BLaER1 treated with 17β-estradiol and CSF1 and Interleukin-3, amounts not matched to agents 10 nM and 100 nM (cell line): ENCODE data around the gene MCF2L.

ENCODE experiments used
- H3K27ac ChIP-seq, 11 experiments: shearing (Covaris generic); formaldehyde crosslinking; 2 replicates each; pipeline ENCODE4 v1.8.1; 2022
- H3K27me3 ChIP-seq, 11 experiments: shearing (Covaris generic); formaldehyde crosslinking; 2 replicates each; pipeline ENCODE4 v1.8.1; 2022
- H3K36me3 ChIP-seq, 11 experiments: shearing (Covaris generic); formaldehyde crosslinking; 2 replicates each; pipeline ENCODE4 v1.8.1; 2022
- H3K4me1 ChIP-seq, 10 experiments: shearing (Covaris generic); formaldehyde crosslinking; 2 replicates each; pipeline ENCODE4 v1.8.1; 2022
- H3K4me2 ChIP-seq, 11 experiments: shearing (Covaris generic); formaldehyde crosslinking; 2 replicates each; pipeline ENCODE4 v1.8.1; 2022
- H3K4me3 ChIP-seq, 10 experiments: shearing (Covaris generic); formaldehyde crosslinking; 2 replicates each; pipeline ENCODE4 v1.8.1; 2022
- H3K9ac ChIP-seq, 11 experiments: shearing (Covaris generic); formaldehyde crosslinking; 2 replicates each; pipeline ENCODE4 v1.8.1; 2022
- H3K9me3 ChIP-seq, 11 experiments: shearing (Covaris generic); formaldehyde crosslinking; replicated peaks in 1 of 11; 2 replicates each; pipeline ENCODE4 v1.8.1; 2022
- H4K20me1 ChIP-seq, 11 experiments: shearing (Covaris generic); formaldehyde crosslinking; 2 replicates each; pipeline ENCODE4 v1.8.1; 2022
- Cebpa-rat ChIP-seq, 11 experiments: shearing (Covaris generic); IDR thresholded peaks; 2 replicates each; pipeline ENCODE4 v1.8.1; 2022

Gene MCF2L

GRCh38 chr13:113119166-113119821, 150.3 kb downstream of the MCF2L start:
- Histone ChIP-seq H3K27me3 (no peaks in the 10 kb centered on the region), H3K9me3 (no peaks in the 10 kb centered on the region), H4K20me1 (no peaks in the 10 kb centered on the region; a peak in 2 of 22 replicates), H3K9ac (no peak overlapping the region), H3K27ac (no peak overlapping the region), H3K4me2 (no peak overlapping the region), H3K36me3 (no peaks in the 10 kb centered on the region), H3K4me1 (peaks cover 0 to 14% (median 6%) of the 10 kb centered on the region in 10 experiments; a peak in 7 of 20 replicates), H3K4me3 (no peak overlapping the region)
- no peak for TF ChIP-seq Cebpa-rat (IDR thresholded peaks at IDR 0.05)

DNA sequence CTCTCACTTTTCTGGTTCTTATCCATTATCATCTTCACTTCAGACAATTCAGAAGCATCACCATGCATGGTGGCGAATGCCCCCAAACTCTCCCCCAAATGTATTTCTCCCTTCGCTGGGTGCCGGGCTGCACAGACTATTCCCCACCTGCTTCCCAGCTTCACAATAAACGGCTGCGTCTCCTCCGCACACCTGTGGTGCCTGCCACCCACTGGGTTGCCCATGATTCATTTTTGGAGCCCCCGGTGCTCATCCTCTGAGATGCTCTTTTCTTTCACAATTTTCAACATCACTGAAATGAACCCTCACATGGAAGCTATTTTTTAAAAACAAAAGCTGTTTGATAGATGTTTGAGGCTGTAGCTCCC, 150.8 kb downstream of the MCF2L start:
- Histone ChIP-seq H3K4me1 (peaks cover 0 to 14% (median 6%) of the 10 kb centered on the region in 10 experiments; a peak in 7 of 20 replicates), H3K4me3 (no peak overlapping the region), H3K4me2 (no peak overlapping the region), H3K27ac (no peak overlapping the region), H3K27me3 (no peaks in the 10 kb centered on the region), H4K20me1 (no peaks in the 10 kb centered on the region; a peak in 2 of 22 replicates), H3K9ac (no peak overlapping the region), H3K36me3 (no peaks in the 10 kb centered on the region), H3K9me3 (no peaks in the 10 kb centered on the region)
- no peak for TF ChIP-seq Cebpa-rat (IDR thresholded peaks at IDR 0.05)

DNA sequence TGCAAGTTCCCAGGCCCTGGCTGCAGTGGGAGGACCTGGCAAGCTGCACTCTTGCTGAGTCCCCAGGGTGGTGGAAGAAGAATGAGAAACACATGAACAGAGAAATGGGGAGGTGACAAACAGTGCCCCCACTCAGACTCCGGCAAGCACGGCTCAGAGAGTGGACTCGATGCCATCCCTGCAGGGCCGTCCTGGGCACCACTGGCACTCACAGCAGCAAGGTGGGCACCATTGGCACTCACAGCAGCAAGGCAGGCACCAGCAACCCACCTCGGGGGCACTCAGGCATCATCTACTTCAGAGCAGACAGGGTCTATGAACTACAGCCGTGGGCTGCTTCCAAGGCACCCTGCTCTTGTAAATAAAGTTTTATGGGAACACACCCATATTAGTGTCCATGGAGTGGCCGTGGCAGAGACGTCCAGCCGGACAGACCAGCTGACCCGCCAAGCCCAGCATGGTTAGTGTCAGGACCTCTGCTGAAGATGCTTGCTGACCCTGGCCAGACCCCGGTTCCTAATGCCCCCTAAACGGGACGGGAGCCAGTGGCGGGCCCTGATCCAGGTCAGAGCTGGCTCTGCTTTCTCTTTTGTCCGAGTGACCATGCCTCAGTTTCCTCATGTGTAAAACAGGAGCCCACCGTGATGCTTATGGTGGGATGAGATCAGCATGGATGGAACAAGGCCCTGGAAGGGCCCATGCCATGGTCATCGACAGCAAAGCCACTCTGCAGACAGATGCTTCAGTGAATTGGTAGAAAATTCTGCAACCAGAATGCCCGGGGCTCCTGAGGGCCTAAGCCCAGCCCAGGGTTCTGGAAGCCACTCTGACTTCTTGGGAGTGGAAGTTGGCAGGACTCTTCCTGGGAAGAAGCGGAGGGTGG, 151.5 kb downstream of the MCF2L start:
- H3K4me3 ChIP-seq, result no peak overlapping the region
- H3K4me1 ChIP-seq, result peaks cover 0 to 14% (median 6%) of the 10 kb centered on the region in 10 experiments; a peak in 7 of 20 replicates
- no peak for TF ChIP-seq Cebpa-rat (IDR thresholded peaks at IDR 0.05)
- H3K4me2 ChIP-seq, result no peak overlapping the region
- H3K27ac ChIP-seq, result no peak overlapping the region
- H4K20me1 ChIP-seq, result no peaks in the 10 kb centered on the region; a peak in 2 of 22 replicates
- no peaks in the 10 kb centered on the region for H3K9me3 ChIP-seq
- no peaks in the 10 kb centered on the region for H3K36me3 ChIP-seq
- no peak overlapping the region for H3K9ac ChIP-seq
- no peaks in the 10 kb centered on the region for H3K27me3 ChIP-seq

DNA sequence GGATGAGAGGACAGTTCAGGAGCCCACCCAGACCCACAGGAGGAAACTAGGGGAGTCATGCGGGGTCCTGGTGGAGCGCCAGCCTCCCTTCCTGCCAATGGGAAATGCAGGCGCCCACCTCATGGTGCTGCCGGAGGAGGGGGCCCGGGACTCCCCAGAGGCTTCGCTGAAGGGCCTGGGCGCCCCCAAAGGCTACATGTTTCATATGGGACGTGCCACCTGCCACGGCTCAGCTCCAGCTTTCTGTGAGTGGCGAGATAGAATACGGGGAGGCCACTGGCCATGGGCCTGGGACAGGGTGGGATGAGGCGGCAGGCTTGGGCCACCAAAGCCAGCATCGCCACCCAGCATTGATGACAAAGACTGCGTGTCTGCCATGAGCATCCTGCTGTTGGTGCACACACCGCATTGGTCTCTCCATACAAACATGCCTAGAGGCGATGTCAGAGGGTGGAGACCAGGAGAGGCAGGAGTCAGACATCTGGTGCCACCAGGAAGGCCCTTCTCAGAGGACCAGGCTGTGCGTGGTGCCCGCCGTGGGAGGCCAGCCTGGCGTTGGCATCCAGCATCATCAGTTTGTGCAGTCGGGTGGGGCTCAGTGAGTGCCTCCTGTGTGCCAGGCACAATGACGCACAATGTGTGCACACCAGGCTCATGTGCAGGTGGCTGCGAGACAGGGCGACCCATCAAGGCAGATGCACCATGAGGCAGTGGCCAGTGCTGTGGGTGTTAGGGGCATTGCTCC, 152.3 kb downstream of the MCF2L start:
- no peak for TF ChIP-seq Cebpa-rat (IDR thresholded peaks at IDR 0.05)
- no peak overlapping the region for H3K4me3 ChIP-seq

DNA sequence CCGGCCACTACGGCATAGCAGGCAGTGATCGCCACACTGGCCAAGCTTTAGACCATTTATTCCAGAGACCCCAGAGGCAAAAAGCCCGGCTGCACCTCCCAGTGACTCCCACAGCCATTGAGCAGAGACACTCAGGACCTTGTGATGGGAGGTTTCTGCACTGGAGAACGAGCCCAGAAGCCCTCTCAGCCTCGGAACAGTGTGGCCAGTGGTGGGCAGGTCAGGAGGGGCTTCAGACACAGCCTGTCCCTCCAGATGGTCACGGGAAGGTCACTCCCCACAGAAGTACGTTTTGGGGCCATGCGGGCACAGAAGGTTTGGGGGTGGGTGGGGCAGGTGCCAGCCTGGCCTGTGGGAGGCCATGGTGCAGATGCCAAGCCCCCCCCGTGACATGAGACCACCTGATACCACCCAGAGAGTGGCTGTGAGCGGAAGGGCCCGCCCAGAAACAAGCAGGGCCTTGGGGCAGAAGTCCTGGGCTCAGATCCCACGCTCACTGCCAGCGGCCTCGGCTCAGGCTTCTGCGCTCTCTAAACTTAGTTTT, 153.0 kb downstream of the MCF2L start:
- H3K36me3 ChIP-seq, result no peaks in the 10 kb centered on the region
- H3K4me2 ChIP-seq, result no peak overlapping the region
- no peaks in the 10 kb centered on the region for H3K27me3 ChIP-seq
- H3K4me3 ChIP-seq, result no peak overlapping the region
- H4K20me1 ChIP-seq, result no peaks in the 10 kb centered on the region; a peak in 1 of 22 replicates
- H3K9me3 ChIP-seq, result no peaks in the 10 kb centered on the region
- no peak for TF ChIP-seq Cebpa-rat (IDR thresholded peaks at IDR 0.05)
- no peak overlapping the region for H3K9ac ChIP-seq
- peaks cover 0 to 14% (median 6%) of the 10 kb centered on the region in 10 experiments; a peak in 7 of 20 replicates for H3K4me1 ChIP-seq
- H3K27ac ChIP-seq, result no peak overlapping the region

More for the DNA sequence above, 152.3 kb downstream of the MCF2L start:
- Histone ChIP-seq H3K9me3 (no peaks in the 10 kb centered on the region), H3K36me3 (no peaks in the 10 kb centered on the region), H3K4me2 (no peak overlapping the region), H3K9ac (no peak overlapping the region), H3K4me1 (peaks cover 0 to 14% (median 6%) of the 10 kb centered on the region in 10 experiments; a peak in 7 of 20 replicates), H3K27me3 (no peaks in the 10 kb centered on the region), H4K20me1 (no peaks in the 10 kb centered on the region; a peak in 1 of 22 replicates), H3K27ac (no peak overlapping the region)

DNA sequence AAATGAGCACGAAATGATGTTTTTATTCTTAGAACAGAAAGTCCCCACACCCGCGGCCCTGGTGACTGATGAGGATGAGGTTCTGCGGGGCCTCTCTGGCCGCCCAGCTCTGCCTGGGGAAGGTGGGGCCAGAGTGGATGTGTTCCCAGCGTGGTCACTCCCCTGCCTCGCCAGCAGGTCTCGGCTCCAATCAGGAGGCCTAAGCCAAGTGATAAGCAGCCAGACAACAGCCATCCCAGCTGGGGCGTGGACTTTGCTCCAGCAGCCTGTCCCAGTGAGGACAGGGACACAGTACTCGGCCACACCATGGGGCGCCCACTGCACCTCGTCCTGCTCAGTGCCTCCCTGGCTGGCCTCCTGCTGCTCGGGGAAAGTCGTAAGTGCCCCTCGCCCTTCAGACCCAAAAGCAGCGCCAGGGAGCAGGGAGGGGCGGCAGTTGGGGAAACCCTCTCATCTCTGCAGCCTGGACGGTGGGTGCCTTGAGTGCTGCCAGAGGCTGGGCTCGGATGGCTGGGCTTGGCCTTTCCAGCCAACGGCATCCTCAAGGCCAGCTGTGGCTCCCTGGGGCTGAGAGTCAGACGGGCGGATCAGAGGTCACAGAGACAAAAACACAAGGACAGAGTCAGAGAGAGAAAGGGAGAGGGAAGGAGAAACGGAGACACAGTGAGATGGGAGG, 153.7 kb downstream of the MCF2L start, which contains the start of gene F10:
TSS of gene F10 (plus strand) at position 250 of the 676 bp plus-strand sequence. CDS start at position 307, 57 bp downstream.
- H3K36me3 ChIP-seq, result no peaks in the 10 kb centered on the region
- H3K27ac ChIP-seq, result no peak within 1 kb of the TSS
- no peak for TF ChIP-seq Cebpa-rat (IDR thresholded peaks at IDR 0.05)
- H3K9me3 ChIP-seq, result no peaks in the 10 kb centered on the region
- H3K4me3 ChIP-seq, result no peak within 1 kb of the TSS
- no peak within 1 kb of the TSS for H3K4me2 ChIP-seq
- H3K9ac ChIP-seq, result no peak within 1 kb of the TSS
- no peaks in the 10 kb centered on the region; a peak in 1 of 22 replicates for H4K20me1 ChIP-seq
- H3K4me1 ChIP-seq, result peaks cover 0 to 7% (median 2%) of the 10 kb centered on the region in 10 experiments; a peak in 7 of 20 replicates
- H3K27me3 ChIP-seq, result no peaks in the 10 kb centered on the region

GRCh38 chr13:113123226-113124201, 154.5 kb downstream of the MCF2L start:
- Histone ChIP-seq H3K4me2 (no peak overlapping the region), H3K27ac (no peak overlapping the region), H3K9me3 (no peaks in the 10 kb centered on the region), H3K4me1 (no peaks in the 10 kb centered on the region), H4K20me1 (no peaks in the 10 kb centered on the region; a peak in 1 of 22 replicates), H3K27me3 (no peaks in the 10 kb centered on the region), H3K36me3 (no peaks in the 10 kb centered on the region), H3K9ac (no peak overlapping the region), H3K4me3 (no peak overlapping the region)
- TF ChIP-seq Cebpa-rat (IDR thresholded peaks at IDR 0.05), result no peak
